Lower leg skin (tissue), 3 donors: ENCODE data around the gene TWIST2.

Experiments
- CTCF ChIP-seq, 3 donors: fragments of 450-650 bp; IDR thresholded peaks; one replicate each; pipeline ENCODE4 v1.5.1; 2016; ENCODE audit warnings: antibody characterized with exemption in 3 of 3, mild to moderate bottlenecking in 3 of 3, moderate library complexity in 2 of 3
- POLR2A ChIP-seq, 2 donors: fragments of 450-650 bp; IDR thresholded peaks; one replicate each; pipeline ENCODE4 v1.6.1; 2016 to 2017; ENCODE audit warnings: antibody characterized with exemption in 2 of 2, mild to moderate bottlenecking in 1 of 2, moderate library complexity in 1 of 2

GRCh38 chr2:238857959-238858358, 10.1 kb downstream of the TWIST2 start:
- TF ChIP-seq CTCF (IDR thresholded peaks at IDR 0.05), result no peak
- no peak for TF ChIP-seq POLR2A (IDR thresholded peaks at IDR 0.05)
